SH-SY5Y (cell line): ENCODE data around the gene TNIP1.

Experiments
- GATA2 ChIP-seq: IDR thresholded peaks from 2 replicates; pipeline ENCODE4 v1.6.1; 2011; ENCODE audit warnings: mild to moderate bottlenecking, low read depth, low read length
- GATA3 ChIP-seq: IDR thresholded peaks from 2 replicates; pipeline ENCODE4 v1.6.1; 2011; ENCODE audit warnings: low read depth, mild to moderate bottlenecking, low read length, moderate library complexity

DNA sequence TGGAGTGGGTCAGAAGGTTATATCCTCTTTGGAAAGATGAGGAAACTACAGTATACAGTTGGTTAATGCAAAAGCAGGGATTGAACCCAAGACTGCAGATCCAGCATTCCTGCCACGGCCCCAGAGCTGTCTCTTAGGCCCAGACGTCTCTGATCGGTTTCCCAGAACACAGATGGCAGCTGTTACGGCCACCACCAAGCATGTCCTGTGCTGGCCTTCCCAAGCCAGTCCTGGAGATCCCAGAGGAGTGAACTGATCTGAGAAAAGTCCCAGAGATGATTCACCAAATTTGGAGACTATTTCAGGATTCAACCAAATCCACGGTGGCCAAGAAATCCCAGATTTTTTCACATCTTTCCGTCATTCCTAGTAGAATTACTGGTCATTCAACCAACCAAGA lies 20.1 kb downstream of the TNIP1 start:
- no peak for TF ChIP-seq GATA3
- no peak for TF ChIP-seq GATA2
